IMR-90 (cell line): Measurements from ENCODE around the gene ZNF202. TPM values are rescaled to one million over a fixed set of nuclear protein-coding genes. Genes with fewer than 3 reads are reported as not detected.
"Not testable (repeated sequence)": the region's sequence is repeated elsewhere in the genome, so short reads cannot be mapped to it uniquely, and the experiment has no call there.

Source experiments
- ATAC-seq: fragments of 200-7000 bp; cut with Tn5 transposase; 2 replicates; pipeline ENCODE4 v1.9.1; 2020; ENCODE audit warnings: low read depth, mild to moderate bottlenecking, moderate library complexity
- BruUV-seq: library from RNA; stranded (reverse); fragments of 400-500 nt; replicated peaks from 2 replicates; lab custom pipeline; 2021; lab: Mats Ljungman, UMichigan
- CTCF ChIA-PET: fragments of 300-600 bp; formaldehyde crosslinking; extraction: SDS; loops from one replicate; lab custom pipeline; 2021; ENCODE audit warnings: antibody characterized with exemption; lab: Yijun Ruan, JAX
- POLR2A ChIA-PET: fragments of 300-600 bp; sonication (Branson Sonifier 250); formaldehyde crosslinking; loops from one replicate; lab custom pipeline; 2022; ENCODE audit warnings: antibody characterized with exemption; ENCODE audit not compliant: unreplicated experiment; lab: Charles Lee
- DNase-seq: peaks from one replicate; pipeline ENCODE4 v3.0.0; 2013
- H2AFZ ChIP-seq: replicated peaks from 2 replicates; pipeline ENCODE3; 2013; ENCODE audit warnings: low read length, mild to moderate bottlenecking; ENCODE audit not compliant: poor library complexity
- H2AK5ac ChIP-seq: 2 replicates; pipeline ENCODE4 v1.6.1; 2013; ENCODE audit warnings: low read depth, low read length, inconsistent platforms
- H2AK9ac ChIP-seq: replicated peaks from 2 replicates; pipeline ENCODE3; 2013; ENCODE audit warnings: mild to moderate bottlenecking, low read depth, low read length, moderate library complexity; ENCODE audit not compliant: poor library complexity
- H2BK120ac ChIP-seq: 2 replicates; pipeline ENCODE4 v1.6.1; 2013; ENCODE audit warnings: low read depth, low read length, inconsistent platforms
- H2BK15ac ChIP-seq: 3 replicates; pipeline ENCODE4 v1.6.1; 2013; ENCODE audit warnings: low read depth, low read length, inconsistent platforms
- H2BK20ac ChIP-seq: 2 replicates; pipeline ENCODE4 v1.6.1; 2013; ENCODE audit warnings: low read depth, mild to moderate bottlenecking, inconsistent platforms, low read length, moderate library complexity
- H2BK5ac ChIP-seq: 2 replicates; pipeline ENCODE4 v1.6.1; 2013; ENCODE audit warnings: mild to moderate bottlenecking, low read depth, low read length, inconsistent platforms; ENCODE audit not compliant: poor library complexity, severe bottlenecking
- H3K14ac ChIP-seq: replicated peaks from 2 replicates; pipeline ENCODE4 v1.6.1; 2013; ENCODE audit warnings: low read depth, low read length, inconsistent platforms
- H3K18ac ChIP-seq: 2 replicates; pipeline ENCODE4 v1.6.1; 2013; ENCODE audit warnings: low read depth, low read length, control low read depth
- H3K23ac ChIP-seq: 2 replicates; pipeline ENCODE4 v1.6.1; 2013; ENCODE audit warnings: low read depth, low read length, inconsistent platforms
- H3K27ac ChIP-seq: 2 replicates; pipeline ENCODE4 v1.5.1; 2013; ENCODE audit warnings: mild to moderate bottlenecking, control low read depth, low read length; ENCODE audit not compliant: insufficient read depth
- H3K27me3 ChIP-seq: 2 replicates; pipeline ENCODE4 v1.6.1; 2013; ENCODE audit warnings: low read length; ENCODE audit not compliant: control insufficient read depth, insufficient read depth
- H3K36me3 ChIP-seq: 2 replicates; pipeline ENCODE4 v1.6.1; 2013; ENCODE audit warnings: low read length, mixed read lengths; ENCODE audit not compliant: control insufficient read depth, insufficient read depth
- H3K4ac ChIP-seq: 2 replicates; pipeline ENCODE4 v1.6.1; 2013; ENCODE audit warnings: low read depth, low read length, inconsistent platforms
- H3K4me1 ChIP-seq: 2 replicates; pipeline ENCODE4 v1.6.1; 2013; ENCODE audit warnings: low read length, mixed read lengths; ENCODE audit not compliant: control insufficient read depth, insufficient read depth
- H3K4me2 ChIP-seq: 2 replicates; pipeline ENCODE4 v1.6.1; 2013; ENCODE audit warnings: low read depth, mild to moderate bottlenecking, control low read depth, low read length, moderate library complexity
- H3K4me3 ChIP-seq: 2 replicates; pipeline ENCODE4 v1.5.1; 2013; ENCODE audit warnings: low read depth, mild to moderate bottlenecking, control low read depth, low read length, moderate library complexity; ENCODE audit not compliant: insufficient read depth
- H3K56ac ChIP-seq: 2 replicates; pipeline ENCODE4 v1.6.1; 2013; ENCODE audit warnings: low read length, inconsistent platforms; ENCODE audit not compliant: insufficient read depth; ENCODE audit errors: extremely low read depth
- H3K79me1 ChIP-seq, 2 experiments: 2 replicates each; pipeline ENCODE4 v1.6.1; 2013; ENCODE audit warnings: low read length in 2 of 2, inconsistent platforms in 1 of 2, low read depth in 1 of 2
- H3K9ac ChIP-seq: 2 replicates; pipeline ENCODE4 v1.6.1; 2013; ENCODE audit warnings: low read depth, low read length, control low read depth
- H3K9me1 ChIP-seq: 2 replicates; pipeline ENCODE4 v1.6.1; 2013; ENCODE audit warnings: low read length, inconsistent platforms; ENCODE audit not compliant: insufficient read depth
- H3K9me3 ChIP-seq: 2 replicates; pipeline ENCODE4 v1.6.1; 2013; ENCODE audit warnings: low read length; ENCODE audit not compliant: control insufficient read depth, insufficient read depth
- H4K20me1 ChIP-seq: 2 replicates; pipeline ENCODE4 v1.6.1; 2013; ENCODE audit warnings: low read length, inconsistent platforms; ENCODE audit not compliant: insufficient read depth
- H4K5ac ChIP-seq: 2 replicates; pipeline ENCODE4 v1.6.1; 2013; ENCODE audit warnings: mild to moderate bottlenecking, low read depth, low read length, control low read depth
- H4K8ac ChIP-seq, 2 experiments: 2 replicates each; pipeline ENCODE4 v1.6.1; 2013; ENCODE audit warnings: low read depth in 2 of 2, low read length in 2 of 2, control low read depth in 1 of 2, inconsistent platforms in 1 of 2
- H4K91ac ChIP-seq: 2 replicates; pipeline ENCODE4 v1.6.1; 2013; ENCODE audit warnings: low read depth, low read length, inconsistent platforms; ENCODE audit not compliant: insufficient read depth
- CEBPB ChIP-seq: IDR thresholded peaks from 2 replicates; pipeline ENCODE4 v1.6.1; 2012; ENCODE audit warnings: low read depth, low read length, improper control_type of control experiment
- CTCF ChIP-seq: conservative IDR thresholded peaks from 2 replicates; pipeline ENCODE4 v1.5.1; 2012; ENCODE audit warnings: mild to moderate bottlenecking, low read depth, low read length, improper control_type of control experiment
- FOS ChIP-seq: fragments of 150-350 bp; IDR thresholded peaks from 2 replicates; pipeline ENCODE4 v1.6.1; 2016; ENCODE audit warnings: low read depth, low read length
- RAD21 ChIP-seq: IDR thresholded peaks from 2 replicates; pipeline ENCODE4 v1.6.1; 2012; ENCODE audit warnings: low read length, improper control_type of control experiment
- SMC3 ChIP-seq: fragments of 150-350 bp; IDR thresholded peaks from 2 replicates; pipeline ENCODE4 v1.6.1; 2016; ENCODE audit warnings: low read depth, mild to moderate bottlenecking, antibody characterized with exemption, low read length, moderate library complexity
- WGBS, 2 experiments: methylation state at CpG; one replicate each; pipeline versions ENCODE4 v1.1.5 to v1.1.7; 2013; ENCODE audit warnings: missing lambda C conversion rate in 2 of 2; ENCODE audit not compliant: insufficient read length in 1 of 2; ENCODE audit errors: extremely low coverage in 2 of 2; 5-methylcytosine and 5-hydroxymethylcytosine counted together
- dilution Hi-C: fragments of 300-500 bp; cut with HindIII; formaldehyde crosslinking; loops from one replicate; pipeline ENCODE4 v1.14.3; 2018; ENCODE audit warnings: low sequenced_read_pairs; ENCODE audit not compliant: unreplicated experiment
- in situ Hi-C: fragments of 300-500 bp; cut with MboI; formaldehyde crosslinking; loops from 3 replicates; pipeline ENCODE4 v1.14.3; 2019; ENCODE audit warnings: low sequenced_read_pairs, inconsistent platforms, mixed read lengths
- intact Hi-C: fragments of 100-400 bp; cut with micrococcal nuclease; formaldehyde crosslinking; loops from 2 replicates; pipeline ENCODE4 v1.10.0; 2022
- polyA plus RNA-seq, 3 experiments: library from polyadenylated mRNA; depleted of rRNA; stranded (reverse); fragments of >200 nt; gene quantifications; 2 replicates each; pipeline ENCODE4 v1.2.3, GENCODE V29; 2012; ENCODE audit warnings: low replicate concordance in 1 of 3
- total RNA-seq: library from RNA; depleted of rRNA; stranded (reverse); fragments of >200 nt; gene quantifications from 2 replicates; pipeline ENCODE4 v1.2.3, GENCODE V29; 2012

ZNF202 gene
- total and polyA plus RNA-seq, 2 of the 4 experiments (the other 2 are of a cell fraction), result 7.7 to 8.2 TPM

- in situ Hi-C loops, result no loop called here
- intact Hi-C loops, result no loop called here
- Histone ChIP-seq H4K5ac (no peak overlapping the region), H3K4ac (no peak overlapping the region), H2AK5ac (no peak overlapping the region), H4K20me1 (no peaks in the 10 kb centered on the region), H3K18ac (no peak overlapping the region), H3K4me3 (no peak overlapping the region), H3K9me1 (no peaks in the 10 kb centered on the region), H3K14ac (no peak overlapping the region), H2BK5ac (no peak overlapping the region), H2AFZ (no peak overlapping the region), H3K23ac (no peak overlapping the region; the same call in 1 of the 2 replicates), H2BK20ac (no peak overlapping the region), H2BK15ac (no peak overlapping the region), H4K8ac (no peak overlapping the region), H3K36me3 (no peaks in the 10 kb centered on the region), H4K91ac (no peak overlapping the region), H3K4me2 (no peak overlapping the region), H3K9me3 (no peaks in the 10 kb centered on the region), H3K56ac (no peak overlapping the region), H2BK120ac (no peak overlapping the region), H3K4me1 (no peaks in the 10 kb centered on the region), H3K9ac (no peak overlapping the region), H3K27ac (no peak overlapping the region), H3K27me3 (peaks cover 3% of the 10 kb centered on the region), H3K79me1 (no peaks in the 10 kb centered on the region), H2AK9ac (no peak overlapping the region)
- TF ChIP-seq RAD21, result no peak
- TF ChIP-seq FOS, result no peak
- no peak for TF ChIP-seq SMC3
- no peak for TF ChIP-seq CTCF
- TF ChIP-seq CEBPB, result no peak
- no peak for DNase-seq
- no TSS peak for BruUV-seq
- ChIA-PET CTCF (no interaction called here), POLR2A (no interaction called here)
- no CpG with 5 or more reads among the region's 1 CpG for WGBS, 2 experiments
- no peak for ATAC-seq
- dilution Hi-C loops, result no loop called here
Observed at GRCh38 chr11:123751781-123752180, 10.3 kb upstream of the ZNF202 start.

- H2AK9ac ChIP-seq, H3K56ac ChIP-seq, H3K4me3 ChIP-seq, H3K4ac ChIP-seq, dilution Hi-C loops, in situ Hi-C loops, BruUV-seq, H4K20me1 ChIP-seq, ATAC-seq, H4K8ac ChIP-seq, H4K5ac ChIP-seq, H3K9me3 ChIP-seq, H3K27ac ChIP-seq, H3K36me3 ChIP-seq, H3K79me1 ChIP-seq, H3K18ac ChIP-seq, H3K27me3 ChIP-seq, H2BK120ac ChIP-seq, H3K23ac ChIP-seq, H2BK5ac ChIP-seq, H2AFZ ChIP-seq, H3K9me1 ChIP-seq, H3K14ac ChIP-seq, H2BK20ac ChIP-seq, H3K9ac ChIP-seq, H3K4me2 ChIP-seq, POLR2A ChIA-PET, H2AK5ac ChIP-seq, H2BK15ac ChIP-seq, DNase-seq, intact Hi-C loops, CTCF ChIA-PET, H4K91ac ChIP-seq, H3K4me1 ChIP-seq: not testable (repeated sequence)
- no CpG with 5 or more reads among the region's 2 CpGs for WGBS, 2 experiments
Observed at GRCh38 chr11:123748349-123748748, 6.9 kb upstream of the ZNF202 start.
